ENCODE measurements around the gene SLC6A17.

GRCh38 chr1:110243574-110243973, 93.3 kb downstream of the SLC6A17 start:
- no peak for TF ChIP-seq PPARA (CRISPR knock-in tag; IDR thresholded peaks at IDR 0.05; ENCODE audit: borderline replicate concordance)
- TF ChIP-seq ZFP30 (CRISPR knock-in tag; IDR thresholded peaks at IDR 0.05): no peak
- TF ChIP-seq BACH2 (CRISPR knock-in tag; IDR thresholded peaks at IDR 0.05; ENCODE audit: borderline replicate concordance): no peak
- no peak for TF ChIP-seq POU6F1 (CRISPR knock-in tag; IDR thresholded peaks at IDR 0.05; ENCODE audit: borderline replicate concordance, low read depth)
- TF ChIP-seq PATZ1 (CRISPR knock-in tag; IDR thresholded peaks at IDR 0.05; ENCODE audit: borderline replicate concordance): no peak
- TF ChIP-seq ZNF8 (CRISPR knock-in tag; IDR thresholded peaks at IDR 0.05): no peak
- TF ChIP-seq TOX (CRISPR knock-in tag; IDR thresholded peaks at IDR 0.05; ENCODE audit: borderline replicate concordance): no peak
- no peak for TF ChIP-seq ESRRG (CRISPR knock-in tag; IDR thresholded peaks at IDR 0.05)
- TF ChIP-seq CREB5 (CRISPR knock-in tag; IDR thresholded peaks at IDR 0.05; ENCODE audit: low read depth): no peak
- no peak for TF ChIP-seq ZNF565 (CRISPR knock-in tag; conservative IDR thresholded peaks at IDR 0.05; ENCODE audit: low read depth)
